SKM-1 (cell line): ENCODE results near the gene LSR.
"Not testable (repeated sequence)": the region's sequence is repeated elsewhere in the genome, so short reads cannot be mapped to it uniquely, and the experiment has no call there.

ENCODE experiments used
- DNase-seq: peaks from one replicate; lab custom pipeline; 2025; ENCODE audit not compliant: unreplicated experiment; lab: John Stamatoyannopoulos, UW

The LSR gene

DNA sequence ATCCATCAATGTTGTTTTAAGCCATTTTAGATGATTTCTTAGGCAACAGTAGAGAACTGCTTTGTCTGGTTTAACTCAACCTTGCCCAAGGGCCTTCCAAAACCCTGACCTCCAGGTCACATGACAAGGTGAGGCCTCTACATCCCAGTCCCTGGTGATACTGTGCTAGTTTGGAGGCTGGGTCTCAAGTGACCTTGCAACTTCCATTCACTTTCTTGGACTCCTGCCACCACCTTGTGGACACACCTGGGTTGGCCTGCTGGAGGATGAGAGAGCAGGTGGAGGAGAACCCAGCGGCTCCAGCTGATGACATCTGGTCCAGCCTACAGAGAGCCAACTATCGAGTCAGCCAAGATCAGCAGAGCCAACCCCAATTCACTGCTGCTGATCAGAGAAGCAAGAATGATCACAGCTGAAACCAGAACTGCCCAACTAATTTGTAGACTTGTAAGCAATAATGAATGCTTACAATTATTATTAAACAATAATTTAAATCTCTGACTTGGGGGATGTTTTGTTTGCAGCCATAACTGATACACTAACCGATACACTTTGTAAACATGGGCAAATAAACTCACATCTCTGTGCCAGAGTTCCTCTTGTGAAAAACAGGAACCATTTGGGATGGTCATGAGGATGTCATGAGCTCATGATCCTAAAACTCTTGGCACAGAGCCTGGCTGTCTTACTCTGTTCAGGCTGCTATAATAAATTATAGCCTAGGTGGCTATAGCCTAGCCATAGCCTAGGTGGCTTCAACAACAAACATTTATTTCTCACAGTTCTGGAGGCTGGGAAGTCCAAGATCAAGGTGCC, 31.8 kb upstream of the LSR start:
- DNase-seq: no peak

GRCh38 chr19:35217649-35217990, 31.2 kb upstream of the LSR start:
- DNase-seq: no peak

GRCh38 chr19:35219008-35219407, 29.8 kb upstream of the LSR start:
- no peak for DNase-seq

- no peak for DNase-seq
These were observed 28.4 kb upstream of the LSR start for GRCh38 chr19:35220315-35220921.

GRCh38 chr19:35220973-35221590, 27.7 kb upstream of the LSR start:
- not testable (repeated sequence) for DNase-seq

DNA sequence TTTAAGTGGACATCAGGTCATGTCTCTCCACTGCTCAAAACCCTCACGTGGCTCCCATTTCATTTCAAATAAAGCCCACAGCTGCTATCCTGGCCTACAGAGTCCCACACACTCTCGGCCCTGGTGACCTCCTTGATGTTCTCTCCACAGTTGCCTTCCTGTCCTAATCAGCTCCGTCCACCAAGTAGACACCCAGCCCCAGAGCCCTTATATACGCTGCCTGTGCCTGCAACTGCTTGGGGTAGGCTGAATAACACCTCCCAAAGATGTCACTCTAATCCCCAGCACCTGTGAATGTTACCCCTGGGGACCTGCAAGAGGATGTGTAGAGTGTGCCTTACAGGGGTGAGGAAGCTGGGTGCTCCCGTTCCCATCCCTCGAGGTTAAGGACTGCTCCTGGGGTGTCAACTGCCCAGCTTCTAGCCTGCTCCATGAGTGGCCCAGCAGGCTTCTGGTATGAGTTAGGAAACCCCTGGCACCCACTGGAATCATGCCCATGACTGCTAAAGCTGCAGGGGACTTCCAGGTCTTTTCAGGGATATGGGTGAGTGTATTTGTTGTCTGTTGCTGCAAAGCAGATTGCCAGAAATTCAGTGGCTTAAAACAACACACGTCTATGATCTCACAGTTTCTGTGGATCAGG, 26.3 kb upstream of the LSR start:
- no peak for DNase-seq

DNA sequence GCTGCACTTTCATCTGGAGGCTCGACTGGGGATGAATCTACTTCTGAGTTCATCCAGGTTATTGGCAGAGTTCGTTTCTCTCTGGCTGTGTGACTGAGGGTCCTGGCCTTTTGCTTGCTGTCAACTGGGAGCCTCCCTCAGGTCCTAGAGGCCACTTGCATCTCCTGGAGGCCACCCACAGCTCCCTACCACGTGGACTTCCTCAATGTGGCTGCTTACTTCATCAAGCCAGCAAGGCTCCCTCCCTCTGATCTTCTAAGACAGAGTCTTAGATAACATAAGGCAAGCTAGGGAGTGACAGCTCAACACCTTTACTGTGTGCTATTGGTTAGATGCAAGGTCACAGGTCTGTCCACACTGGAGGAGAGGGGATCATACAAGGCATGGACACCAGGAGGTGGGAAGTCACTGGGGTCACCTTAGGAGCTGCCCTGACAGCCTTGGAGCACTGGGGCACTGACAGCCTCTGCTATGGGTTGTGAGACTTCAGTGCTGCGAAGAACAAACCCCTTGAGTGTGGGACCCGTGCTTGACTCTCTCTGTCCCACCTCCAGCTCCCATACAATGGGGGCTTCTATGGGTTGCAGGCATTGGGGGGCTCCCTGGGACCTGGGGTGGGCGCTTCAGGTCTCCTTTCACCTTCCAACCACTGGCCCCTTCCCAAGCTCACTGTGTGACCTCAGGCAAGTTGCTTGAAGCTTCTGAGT, 25.6 kb upstream of the LSR start:
- no peak for DNase-seq

DNA sequence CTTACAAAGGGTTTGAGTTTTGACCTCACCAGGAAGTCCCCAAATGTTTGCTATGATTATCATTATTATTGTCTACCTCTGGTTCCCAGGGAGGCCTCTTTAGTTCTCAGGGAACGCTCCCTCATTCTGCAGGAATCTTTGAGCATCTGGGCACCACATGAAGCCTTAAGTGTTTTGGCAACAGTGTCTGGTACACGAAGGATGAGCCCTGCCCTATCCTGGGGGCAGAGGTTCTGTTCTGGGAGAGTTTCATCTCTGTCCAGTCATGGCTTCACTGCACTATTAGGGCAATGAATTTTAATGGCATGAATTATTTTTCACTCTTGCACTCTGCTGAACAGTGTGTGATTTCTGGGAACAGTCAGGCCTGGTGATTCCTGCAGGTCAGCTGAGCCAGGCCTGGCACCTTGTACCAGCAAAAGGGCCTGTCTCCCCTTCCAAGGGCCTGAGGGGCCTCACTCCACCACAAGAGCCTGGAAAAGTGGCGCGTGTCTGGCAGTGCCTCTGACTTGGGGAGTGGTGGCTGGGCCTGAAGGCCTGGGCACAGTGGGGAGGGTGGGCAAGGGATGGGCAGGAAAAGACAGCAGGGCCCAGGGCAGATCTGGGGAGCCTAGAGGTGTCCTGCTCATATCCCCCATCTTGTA, 24.8 kb upstream of the LSR start:
- DNase-seq: no peak

DNA sequence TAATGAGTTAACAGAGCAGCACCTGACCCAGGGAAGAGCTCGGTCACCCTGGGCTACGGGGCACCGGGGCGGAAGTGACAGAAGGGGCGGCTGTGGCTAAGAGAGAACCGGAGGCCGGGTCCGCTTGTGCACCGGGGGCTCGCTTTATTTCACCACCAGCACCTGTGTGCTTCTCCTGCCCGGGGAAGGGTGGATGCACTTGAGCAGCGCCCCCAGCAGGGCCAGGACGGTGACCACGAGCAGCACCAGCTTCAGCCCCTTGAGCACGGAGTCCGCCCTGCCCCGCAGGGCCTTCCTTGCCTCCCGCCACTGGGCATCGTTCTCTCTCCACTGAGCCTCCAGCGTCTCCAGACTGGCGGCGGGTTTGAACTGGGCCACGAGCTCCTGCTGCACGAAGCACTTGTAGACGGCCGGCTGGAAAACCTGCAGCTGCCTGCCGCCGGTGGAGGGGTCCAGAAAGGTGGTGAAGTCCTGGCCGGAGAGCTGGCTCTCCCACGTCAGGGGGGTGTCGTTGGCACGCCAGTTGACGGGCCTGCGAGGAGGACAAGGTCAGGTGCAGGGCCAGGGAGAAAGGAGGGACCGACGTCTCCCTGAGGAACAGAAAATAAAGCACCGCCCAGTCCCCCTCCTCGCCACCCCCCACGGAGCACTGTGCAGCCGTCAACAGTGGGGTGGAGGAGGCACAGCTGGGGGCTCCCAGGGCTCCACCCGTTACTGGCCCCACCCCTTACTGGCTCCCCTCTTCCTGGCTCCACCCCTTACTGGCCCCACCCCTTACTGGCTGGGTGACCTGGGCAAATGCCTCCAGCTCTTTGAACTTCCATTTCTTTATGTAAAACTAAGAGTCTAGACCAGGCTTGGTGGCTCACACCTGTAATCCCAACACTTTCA, 23.9 kb upstream of the LSR start:
- DNase-seq: no peak

DNA sequence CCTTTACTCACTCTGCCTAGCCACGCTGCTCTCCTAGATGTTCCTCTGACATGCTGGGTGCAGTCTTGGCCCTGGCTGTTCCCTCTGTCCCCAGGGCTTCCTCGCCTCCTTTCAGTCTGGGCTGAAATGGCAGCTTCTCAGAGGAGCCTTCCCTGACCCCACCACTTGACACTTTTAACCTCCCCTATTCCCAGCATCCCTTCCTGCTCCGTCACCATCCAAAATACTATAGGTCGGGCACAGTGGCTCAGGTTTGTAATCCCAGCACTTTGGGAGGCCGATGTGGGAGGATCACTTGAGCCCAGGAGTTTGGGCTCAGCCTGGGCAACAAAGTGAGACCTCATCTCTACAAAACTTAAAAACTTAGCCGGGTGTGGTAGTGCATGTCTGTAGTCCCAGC, 22.9 kb upstream of the LSR start:
- no peak for DNase-seq

- DNase-seq: no peak
These were observed 22.1 kb upstream of the LSR start for GRCh38 chr19:35226748-35227147.

- DNase-seq: no peak
These were observed 20.4 kb upstream of the LSR start, which contains the start of gene FAM187B for GRCh38 chr19:35228177-35228930. FAM187B (minus strand) TSS chr19:35228739; CDS start chr19:35228680, 59 bp downstream.

DNA sequence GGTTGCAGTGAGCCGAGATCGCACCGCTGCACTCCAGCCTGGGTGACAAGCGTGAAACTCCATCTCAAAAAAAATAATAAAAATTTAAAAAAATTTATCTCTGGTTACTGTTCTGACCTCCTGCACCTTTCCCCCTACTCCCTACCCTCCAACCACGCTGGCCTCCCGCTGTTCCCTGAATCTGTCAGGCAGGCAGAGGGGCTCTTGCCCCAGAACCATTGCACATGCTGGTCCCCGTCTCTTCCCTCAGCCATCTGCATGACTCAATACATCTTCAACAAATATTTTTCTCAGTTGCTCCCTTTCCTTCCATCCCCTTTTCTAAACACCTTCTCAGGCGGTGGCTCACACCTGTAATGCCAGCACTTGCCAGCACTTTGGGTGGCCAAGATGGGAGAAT, 19.2 kb upstream of the LSR start:
- DNase-seq: no peak

- DNase-seq: no peak
These were observed 16.7 kb upstream of the LSR start for GRCh38 chr19:35231956-35232645.

GRCh38 chr19:35232912-35233311, 15.9 kb upstream of the LSR start:
- no peak for DNase-seq

DNA sequence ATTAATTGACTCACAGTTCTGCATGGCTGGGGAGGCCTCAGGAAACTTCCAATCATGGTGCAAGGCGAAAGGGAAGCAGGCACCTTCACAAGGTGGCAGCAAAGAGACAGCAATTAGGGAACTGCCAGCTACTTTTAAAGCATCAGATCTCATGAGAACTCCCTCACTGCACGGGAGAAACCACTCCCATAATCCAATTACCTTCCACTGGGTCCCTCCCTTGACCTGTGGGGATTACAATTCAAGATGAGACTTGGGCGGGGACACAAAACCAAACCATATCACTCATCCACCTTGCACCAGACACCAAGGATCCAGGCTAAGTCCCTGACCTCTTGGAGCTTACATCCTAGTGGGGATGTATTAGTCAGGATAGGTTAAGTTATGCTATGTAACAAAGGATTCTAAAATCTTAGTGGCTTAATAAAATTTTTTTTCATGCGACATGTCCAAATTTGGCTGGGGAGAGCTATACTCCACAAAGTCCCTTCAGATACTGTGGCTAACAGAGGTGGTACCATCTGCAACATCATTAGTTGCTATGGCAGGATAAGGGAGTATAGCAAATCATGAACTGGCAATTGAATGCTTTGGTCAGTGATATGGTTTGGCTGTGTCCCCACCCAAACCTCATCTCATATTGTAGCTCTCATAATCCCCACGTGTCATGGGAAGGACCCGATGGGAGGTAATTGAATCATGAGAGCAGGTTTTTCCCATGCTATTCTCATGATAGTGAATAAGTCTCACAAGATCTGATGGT, 12.0 kb upstream of the LSR start:
- no peak for DNase-seq

GRCh38 chr19:35239597-35239996, 9.2 kb upstream of the LSR start:
- DNase-seq: not testable (repeated sequence)

DNA sequence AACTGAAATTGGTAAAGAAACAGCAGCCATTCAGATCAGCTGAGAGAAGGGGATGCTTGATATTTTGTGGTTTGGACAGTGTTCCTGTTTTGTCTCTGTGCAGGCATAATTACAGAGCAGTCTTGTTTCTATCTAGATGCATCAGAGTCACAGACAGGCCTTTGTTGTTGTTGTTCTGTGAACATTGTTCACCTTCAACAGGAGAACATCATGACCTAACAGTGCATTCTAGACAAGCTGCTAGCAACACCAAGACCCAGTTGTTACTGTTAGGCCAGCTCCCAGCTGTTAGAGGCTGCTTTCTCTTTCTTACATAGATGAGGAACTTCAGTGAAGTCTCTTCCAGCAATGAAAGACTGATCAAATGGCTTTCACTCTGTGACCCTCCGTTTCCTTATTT, 8.5 kb upstream of the LSR start:
- no peak for DNase-seq
